ENCODE data around the gene DAPK2. TPM values are rescaled to one million over a fixed set of nuclear protein-coding genes. Genes with fewer than 3 reads are reported as not detected.
A peak's percentile ranks its signal among the peaks of the same experiment; 100 is the strongest.

DAPK2 gene
- total RNA-seq, 4 donors from 2014 or later: 13.1 to 30.8 (median 26.4) TPM

DNA sequence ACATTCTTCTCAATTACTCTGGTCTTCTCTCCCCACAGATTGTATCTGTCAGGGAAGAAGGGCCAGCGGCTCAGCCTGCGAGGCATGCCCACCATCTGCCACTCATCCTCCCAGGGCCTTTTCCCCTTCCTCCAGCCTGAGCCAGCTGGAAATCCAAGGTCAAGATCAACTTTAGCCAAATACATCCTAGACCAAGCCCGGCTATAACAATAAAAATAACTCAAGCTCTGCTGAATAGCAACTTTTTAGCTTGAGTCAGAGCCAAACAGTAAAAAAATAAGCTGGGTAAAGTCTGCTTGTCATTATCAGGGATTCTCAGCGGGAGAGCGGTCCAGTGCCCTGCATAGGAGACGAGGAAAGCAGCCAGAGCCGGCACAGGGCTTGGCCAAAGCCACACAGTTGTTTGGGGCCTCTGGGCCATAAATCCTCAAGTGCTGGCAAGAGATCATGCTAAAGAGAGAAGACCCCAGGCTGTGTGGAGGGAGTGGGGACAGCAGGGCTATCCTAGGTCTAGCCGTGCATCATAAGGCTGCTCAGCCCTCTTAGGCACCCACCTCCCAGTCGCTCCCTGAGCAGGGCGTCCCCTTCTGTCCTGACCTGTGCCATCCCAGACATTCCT, 136.4 kb downstream of the DAPK2 start:
- H3K36me3 ChIP-seq: no peaks in the 10 kb centered on the region
- H3K4me3 ChIP-seq: no peak overlapping the region
- H3K9me3 ChIP-seq: no peaks in the 10 kb centered on the region
- peak overlapping the region; percentile 55 for H3K27ac ChIP-seq
- 28% methylated on average over 9 of the region's 10 CpGs for WGBS
- TF ChIP-seq, protein P1, sequence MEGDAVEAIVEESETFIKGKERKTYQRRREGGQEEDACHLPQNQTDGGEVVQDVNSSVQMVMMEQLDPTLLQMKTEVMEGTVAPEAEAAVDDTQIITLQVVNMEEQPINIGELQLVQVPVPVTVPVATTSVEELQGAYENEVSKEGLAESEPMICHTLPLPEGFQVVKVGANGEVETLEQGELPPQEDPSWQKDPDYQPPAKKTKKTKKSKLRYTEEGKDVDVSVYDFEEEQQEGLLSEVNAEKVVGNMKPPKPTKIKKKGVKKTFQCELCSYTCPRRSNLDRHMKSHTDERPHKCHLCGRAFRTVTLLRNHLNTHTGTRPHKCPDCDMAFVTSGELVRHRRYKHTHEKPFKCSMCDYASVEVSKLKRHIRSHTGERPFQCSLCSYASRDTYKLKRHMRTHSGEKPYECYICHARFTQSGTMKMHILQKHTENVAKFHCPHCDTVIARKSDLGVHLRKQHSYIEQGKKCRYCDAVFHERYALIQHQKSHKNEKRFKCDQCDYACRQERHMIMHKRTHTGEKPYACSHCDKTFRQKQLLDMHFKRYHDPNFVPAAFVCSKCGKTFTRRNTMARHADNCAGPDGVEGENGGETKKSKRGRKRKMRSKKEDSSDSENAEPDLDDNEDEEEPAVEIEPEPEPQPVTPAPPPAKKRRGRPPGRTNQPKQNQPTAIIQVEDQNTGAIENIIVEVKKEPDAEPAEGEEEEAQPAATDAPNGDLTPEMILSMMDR (IDR thresholded peaks at IDR 0.05): no peak
- no peak for TF ChIP-seq POLR2A (IDR thresholded peaks at IDR 0.05)
- TF ChIP-seq EP300 (IDR thresholded peaks at IDR 0.05): no peak
- no peak for TF ChIP-seq POLR2AphosphoS5 (IDR thresholded peaks at IDR 0.05)
- DNase-seq (ENCODE audit: low spot score in 2 of 2): no peak
- no peaks in the 10 kb centered on the region for H3K27me3 ChIP-seq
- peaks cover 25% of the 10 kb centered on the region for H3K4me1 ChIP-seq

DNA sequence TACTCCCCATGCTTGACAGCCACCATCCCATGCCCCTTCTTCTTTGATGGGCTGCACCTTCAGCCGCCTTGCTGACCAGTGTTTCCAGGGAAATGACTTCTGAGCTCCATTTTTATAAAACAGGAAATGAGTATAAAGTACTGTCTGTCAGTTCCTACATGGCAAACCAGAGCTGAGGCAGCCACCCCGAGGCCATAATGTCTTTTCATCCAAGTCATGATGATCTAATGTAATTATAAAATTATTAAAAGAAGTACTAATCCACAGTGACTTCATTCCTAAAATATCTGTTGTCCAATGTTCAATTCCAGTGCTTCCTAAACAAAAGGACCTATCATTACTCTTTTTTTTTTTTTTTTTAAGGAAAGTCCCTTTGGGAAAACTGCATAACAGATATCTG, 137.3 kb downstream of the DAPK2 start:
- Histone ChIP-seq H3K9me3 (no peaks in the 10 kb centered on the region), H3K4me3 (no peak overlapping the region), H3K27me3 (no peaks in the 10 kb centered on the region), H3K27ac (peak overlapping the region; percentile 61), H3K36me3 (no peaks in the 10 kb centered on the region), H3K4me1 (peaks cover 25% of the 10 kb centered on the region)
- no peak for DNase-seq (ENCODE audit: low spot score in 2 of 2)
- 36% methylated on average over 2 of the region's 2 CpGs for WGBS
- TF ChIP-seq POLR2AphosphoS5 (IDR thresholded peaks at IDR 0.05) (no peak), POLR2A (IDR thresholded peaks at IDR 0.05) (no peak), EP300 (IDR thresholded peaks at IDR 0.05) (no peak)
- TF ChIP-seq, protein P1 (IDR thresholded peaks at IDR 0.05): no peak

DNA sequence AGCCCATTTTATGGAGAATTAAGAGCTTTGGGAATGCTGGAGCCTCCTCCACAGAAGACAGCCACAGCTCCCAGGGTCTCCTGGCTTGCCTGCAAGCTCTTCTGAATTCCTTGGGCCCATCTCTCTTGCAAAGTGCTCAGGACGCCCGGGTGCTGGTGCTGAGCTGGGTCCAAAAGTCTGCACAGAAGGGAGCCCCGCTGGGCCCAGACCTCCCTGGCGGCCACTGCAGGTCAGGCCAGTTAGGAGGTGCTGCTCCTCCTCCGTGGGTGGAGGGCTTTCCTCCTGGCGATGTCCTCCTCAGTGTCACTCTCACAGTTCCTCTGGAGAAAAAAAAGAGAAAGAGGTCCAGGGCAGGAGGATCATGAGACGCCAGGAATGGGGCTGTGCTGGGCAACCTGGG, 138.0 kb downstream of the DAPK2 start:
- WGBS: 88% methylated on average over 6 of the region's 7 CpGs
- DNase-seq (ENCODE audit: low spot score in 2 of 2): no peak
- H3K36me3 ChIP-seq: no peaks in the 10 kb centered on the region
- H3K4me3 ChIP-seq: no peak overlapping the region
- TF ChIP-seq POLR2A (IDR thresholded peaks at IDR 0.05) (no peak), EP300 (IDR thresholded peaks at IDR 0.05) (no peak), POLR2AphosphoS5 (IDR thresholded peaks at IDR 0.05) (no peak)
- TF ChIP-seq, protein P1 (IDR thresholded peaks at IDR 0.05): no peak
- no peaks in the 10 kb centered on the region for H3K9me3 ChIP-seq
- no peak overlapping the region for H3K27ac ChIP-seq
- H3K27me3 ChIP-seq: no peaks in the 10 kb centered on the region
- H3K4me1 ChIP-seq: peaks cover 25% of the 10 kb centered on the region

DNA sequence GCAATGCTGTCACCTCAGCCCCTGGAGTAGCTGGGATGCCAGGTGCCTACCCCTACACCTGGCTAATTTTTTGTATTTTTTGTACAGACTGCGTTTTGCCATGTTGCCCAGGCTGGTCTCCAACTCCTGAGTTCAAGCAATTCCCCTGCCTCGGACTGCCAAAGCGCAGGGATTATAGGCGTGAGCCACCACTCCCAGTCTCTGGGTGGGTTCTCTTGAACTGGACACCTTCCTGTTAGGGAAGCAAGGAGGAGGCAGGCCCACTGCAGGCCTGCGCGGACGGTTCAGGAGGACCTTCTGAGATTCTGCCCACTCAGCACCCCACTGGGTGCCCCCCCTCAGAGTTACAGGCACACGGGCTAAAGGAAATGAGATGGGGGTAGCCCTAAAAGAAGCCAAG, 138.8 kb downstream of the DAPK2 start:
- 93% methylated on average over 8 of the region's 8 CpGs for WGBS
- Histone ChIP-seq H3K4me3 (no peak overlapping the region), H3K4me1 (peaks cover 25% of the 10 kb centered on the region), H3K27me3 (no peaks in the 10 kb centered on the region), H3K27ac (no peak overlapping the region), H3K36me3 (no peaks in the 10 kb centered on the region), H3K9me3 (no peaks in the 10 kb centered on the region)
- no peak for DNase-seq (ENCODE audit: low spot score in 2 of 2)
- TF ChIP-seq POLR2AphosphoS5 (IDR thresholded peaks at IDR 0.05): no peak
- no peak for TF ChIP-seq POLR2A (IDR thresholded peaks at IDR 0.05)
- TF ChIP-seq EP300 (IDR thresholded peaks at IDR 0.05): no peak
- TF ChIP-seq, protein P1 (IDR thresholded peaks at IDR 0.05): no peak

DNA sequence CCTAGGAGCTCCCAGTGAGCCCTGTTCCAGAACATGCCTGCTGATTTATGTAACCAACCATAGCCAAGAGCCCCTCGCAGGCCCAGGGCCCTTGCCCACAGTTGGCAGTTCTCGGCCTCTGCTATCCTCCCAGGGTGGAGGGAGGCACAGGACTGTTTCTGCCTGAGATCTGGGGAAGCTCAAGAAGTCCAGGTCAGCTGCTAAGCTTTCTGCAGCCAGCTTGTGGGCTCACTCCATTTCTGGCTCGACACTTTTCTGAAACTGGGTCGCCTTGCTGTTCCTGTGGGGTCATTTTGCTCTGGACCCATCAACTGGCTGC, 140.1 kb downstream of the DAPK2 start:
- H3K9me3 ChIP-seq: no peaks in the 10 kb centered on the region

More for the DNA sequence above, 140.1 kb downstream of the DAPK2 start:
- 84% methylated on average over 4 of the region's 4 CpGs for WGBS
- no peaks in the 10 kb centered on the region for H3K27me3 ChIP-seq
- no peak overlapping the region for H3K27ac ChIP-seq
- DNase-seq (ENCODE audit: low spot score in 2 of 2): no peak
- no peaks in the 10 kb centered on the region for H3K36me3 ChIP-seq
- peaks cover 25% of the 10 kb centered on the region for H3K4me1 ChIP-seq
- TF ChIP-seq, protein P1 (IDR thresholded peaks at IDR 0.05): no peak
- TF ChIP-seq EP300 (IDR thresholded peaks at IDR 0.05): no peak
- no peak for TF ChIP-seq POLR2A (IDR thresholded peaks at IDR 0.05)
- no peak for TF ChIP-seq POLR2AphosphoS5 (IDR thresholded peaks at IDR 0.05)
- no peak overlapping the region for H3K4me3 ChIP-seq
